Nephron progenitor cell (in vitro differentiated cells): ENCODE measurements around the gene ANGPTL4.

Experiments
- DNase-seq: peaks from one replicate; pipeline ENCODE4 v3.0.0; 2021
- H3K27ac Mint-ChIP-seq: 2 replicates; pipeline ENCODE4 v1.8.0; 2021; ENCODE audit warnings: mild to moderate bottlenecking, moderate library complexity, mixed read lengths
- H3K27me3 Mint-ChIP-seq: 2 replicates; pipeline ENCODE4 v1.8.0; 2021; ENCODE audit warnings: mild to moderate bottlenecking, low read depth, mixed read lengths; ENCODE audit not compliant: poor library complexity
- H3K36me3 Mint-ChIP-seq: 2 replicates; pipeline ENCODE4 v1.8.0; 2021; ENCODE audit warnings: low read depth, mixed read lengths
- H3K4me1 Mint-ChIP-seq: 2 replicates; pipeline ENCODE4 v1.8.0; 2021; ENCODE audit warnings: mixed read lengths
- H3K4me3 Mint-ChIP-seq: 2 replicates; pipeline ENCODE4 v1.8.0; 2021; ENCODE audit warnings: mild to moderate bottlenecking, moderate library complexity, mixed read lengths
- H3K9me3 Mint-ChIP-seq: 2 replicates; pipeline ENCODE4 v1.8.0; 2021; ENCODE audit warnings: mild to moderate bottlenecking, moderate library complexity, mixed read lengths
- CTCF ChIP-seq: fragments of 200-600 bp; sonication (generic); IDR thresholded peaks from 2 replicates; pipeline ENCODE4 v1.5.0; 2021; ENCODE audit warnings: antibody characterized with exemption

Gene ANGPTL4

GRCh38 chr19:8333767-8334457, 30.0 kb upstream of the ANGPTL4 start:
- TF ChIP-seq CTCF: no peak
- DNase-seq: no peak
- H3K4me1 Mint-ChIP-seq: peaks cover 12% of the 10 kb centered on the region
- H3K27ac Mint-ChIP-seq: no peak overlapping the region
- peaks cover 89% of the 10 kb centered on the region for H3K27me3 Mint-ChIP-seq
- H3K36me3 Mint-ChIP-seq: no peaks in the 10 kb centered on the region
- H3K9me3 Mint-ChIP-seq: no peaks in the 10 kb centered on the region
- H3K4me3 Mint-ChIP-seq: peak overlapping the region; percentile 34

- peaks cover 17% of the 10 kb centered on the region for H3K4me1 Mint-ChIP-seq
- peak; percentile 79 for DNase-seq
- no peak overlapping the region for H3K4me3 Mint-ChIP-seq
- H3K27me3 Mint-ChIP-seq: peaks cover 87% of the 10 kb centered on the region
- no peak overlapping the region for H3K27ac Mint-ChIP-seq
- no peaks in the 10 kb centered on the region for H3K36me3 Mint-ChIP-seq
- H3K9me3 Mint-ChIP-seq: no peaks in the 10 kb centered on the region
- TF ChIP-seq CTCF: no peak
These were observed 29.3 kb upstream of the ANGPTL4 start for GRCh38 chr19:8334458-8335342.

- H3K27me3 Mint-ChIP-seq: peaks cover 82% of the 10 kb centered on the region
- DNase-seq: no peak
- H3K27ac Mint-ChIP-seq: no peak overlapping the region
- no peaks in the 10 kb centered on the region for H3K36me3 Mint-ChIP-seq
- H3K4me3 Mint-ChIP-seq: peak overlapping the region; percentile 55
- H3K9me3 Mint-ChIP-seq: no peaks in the 10 kb centered on the region
- TF ChIP-seq CTCF: peak; percentile 10
- peaks cover 26% of the 10 kb centered on the region for H3K4me1 Mint-ChIP-seq
These were observed 28.4 kb upstream of the ANGPTL4 start for GRCh38 chr19:8335343-8336071.

GRCh38 chr19:8336072-8336569, 27.8 kb upstream of the ANGPTL4 start:
- no peak for TF ChIP-seq CTCF
- no peaks in the 10 kb centered on the region for H3K9me3 Mint-ChIP-seq
- H3K4me3 Mint-ChIP-seq: no peak overlapping the region
- H3K27ac Mint-ChIP-seq: no peak overlapping the region
- no peaks in the 10 kb centered on the region for H3K36me3 Mint-ChIP-seq
- H3K27me3 Mint-ChIP-seq: peaks cover 79% of the 10 kb centered on the region
- peaks cover 32% of the 10 kb centered on the region for H3K4me1 Mint-ChIP-seq
- DNase-seq: no peak

GRCh38 chr19:8336660-8337059, 27.3 kb upstream of the ANGPTL4 start:
- H3K4me3 Mint-ChIP-seq: no peak overlapping the region

More at GRCh38 chr19:8336660-8337059, 27.3 kb upstream of the ANGPTL4 start:
- no peak for TF ChIP-seq CTCF
- Mint-ChIP-seq H3K27me3 (peaks cover 75% of the 10 kb centered on the region), H3K9me3 (no peaks in the 10 kb centered on the region), H3K4me1 (peaks cover 34% of the 10 kb centered on the region), H3K27ac (no peak overlapping the region), H3K36me3 (no peaks in the 10 kb centered on the region)
- DNase-seq: no peak
